Measurements from ENCODE around the gene LY6G6F.
A peak's percentile ranks its signal among the peaks of the same experiment; 100 is the strongest.

The LY6G6F gene

DNA sequence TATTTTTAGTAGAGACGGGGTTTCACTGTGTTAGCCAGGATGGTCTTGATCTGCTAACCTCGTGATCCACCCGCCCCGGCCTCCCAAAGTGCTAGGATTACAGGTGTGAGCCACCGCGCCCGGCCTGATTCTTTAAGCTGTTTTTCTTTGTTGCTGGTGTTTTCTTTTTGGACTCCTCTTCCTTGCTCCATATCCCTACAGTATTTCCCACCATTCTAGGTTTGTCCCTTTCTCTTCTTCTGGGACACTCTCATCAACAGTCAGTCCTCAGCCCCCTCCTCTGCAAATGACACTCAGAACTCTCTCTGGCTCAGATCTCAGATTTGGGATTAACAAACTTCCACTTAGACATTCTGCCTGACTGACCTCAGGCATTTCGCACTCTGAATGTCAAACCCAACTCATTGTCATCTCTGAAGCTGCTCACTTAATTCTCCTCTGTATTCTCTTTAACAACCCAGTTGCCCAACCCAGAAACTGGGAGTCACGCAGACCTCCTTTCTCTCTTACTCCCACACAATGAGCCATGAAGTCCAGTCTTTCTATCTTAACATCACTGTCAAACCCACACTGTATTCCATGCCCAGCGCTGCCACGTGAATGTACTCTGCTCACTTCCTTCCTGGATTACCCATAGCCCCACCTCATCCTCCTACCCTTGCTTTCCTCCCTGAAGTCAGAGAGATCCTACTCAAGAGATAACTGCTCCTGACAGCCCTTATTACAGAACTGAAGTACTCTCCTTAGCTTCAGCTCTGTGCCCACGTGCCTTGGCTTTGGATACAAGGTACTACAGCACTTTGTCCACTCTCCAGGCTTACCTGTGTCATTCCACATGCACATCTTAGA lies 19.1 kb downstream of the LY6G6F start:
- no peak for DNase-seq

DNA sequence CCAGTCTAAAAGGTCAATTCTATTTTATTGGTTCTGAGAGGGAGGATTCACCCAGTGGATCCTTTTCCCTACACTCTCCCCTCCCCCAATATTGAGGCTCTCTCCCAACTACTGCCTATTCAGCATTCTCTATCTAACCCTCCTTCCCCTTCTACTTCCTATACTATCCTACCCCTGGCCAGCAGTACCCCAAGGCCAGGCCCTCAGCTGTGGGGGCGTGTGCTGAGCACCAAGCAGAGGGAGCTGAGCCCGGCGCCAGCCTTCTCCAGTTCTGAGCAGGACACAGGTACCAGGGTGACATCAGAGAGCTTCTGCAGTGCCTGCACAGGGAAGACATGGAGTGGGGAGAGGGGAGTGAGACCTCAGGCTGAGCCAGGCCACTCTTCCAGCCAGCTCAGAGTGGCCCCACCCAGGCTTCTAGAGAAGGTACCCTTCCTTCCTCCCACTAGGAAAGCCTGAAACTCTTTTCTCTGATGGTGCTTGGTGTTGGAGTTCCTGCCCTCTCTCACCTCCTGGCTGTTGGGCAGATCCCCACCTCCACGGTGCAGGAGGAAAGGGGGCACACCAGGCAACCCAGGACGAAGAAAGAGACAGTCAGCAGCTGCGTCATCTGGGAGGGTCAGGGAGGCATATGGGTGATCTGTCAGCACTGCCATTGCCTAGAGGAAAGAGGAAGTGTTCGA lies 20.5 kb downstream of the LY6G6F start:
- no peak for DNase-seq

DNA sequence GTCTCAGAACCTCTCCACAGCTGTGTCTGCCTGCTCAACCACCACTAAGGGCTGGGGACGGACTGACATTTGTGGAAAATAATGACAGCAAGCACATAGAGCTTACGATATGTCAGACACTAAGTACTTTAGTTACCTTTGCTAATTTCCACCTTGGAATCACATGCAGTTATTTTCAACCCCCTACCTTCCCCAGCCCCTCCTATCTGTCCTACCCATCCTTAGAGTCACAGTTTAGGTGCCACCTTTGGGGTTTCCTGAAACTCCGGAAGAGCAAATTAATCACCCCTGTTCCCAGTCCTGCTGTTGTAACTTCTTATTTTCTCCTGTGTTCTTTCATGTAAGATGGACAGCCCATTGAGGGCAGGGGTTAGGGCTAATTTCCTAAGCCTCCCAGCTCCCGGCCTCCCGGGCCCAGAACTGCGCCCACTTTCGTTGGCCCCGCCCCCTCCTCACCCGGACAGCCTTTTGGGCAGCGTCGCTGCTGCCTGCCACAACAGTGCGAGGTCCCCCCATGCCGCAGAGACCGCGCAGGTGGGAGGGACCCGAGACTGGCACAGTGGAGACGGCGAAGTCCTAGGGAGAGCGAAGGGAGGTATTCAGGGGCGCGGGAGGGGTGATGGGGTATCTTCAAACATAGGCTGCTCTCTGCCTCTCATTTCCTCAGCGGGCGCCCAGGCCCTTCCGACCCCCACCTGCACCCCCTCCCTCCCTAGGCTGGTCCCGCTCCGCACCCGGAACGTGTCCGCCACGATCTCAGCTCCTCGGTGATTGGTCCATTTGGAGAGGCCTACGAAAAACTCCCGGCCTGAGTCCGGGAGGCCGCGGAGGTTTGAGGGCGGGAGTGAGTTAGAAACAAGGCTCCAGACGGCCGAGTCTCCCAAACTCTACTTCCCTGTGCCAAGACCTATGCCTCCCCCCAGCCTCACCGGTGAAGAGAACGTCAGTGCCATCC lies 21.3 kb downstream of the LY6G6F start:
- DNase-seq, result no peak

DNA sequence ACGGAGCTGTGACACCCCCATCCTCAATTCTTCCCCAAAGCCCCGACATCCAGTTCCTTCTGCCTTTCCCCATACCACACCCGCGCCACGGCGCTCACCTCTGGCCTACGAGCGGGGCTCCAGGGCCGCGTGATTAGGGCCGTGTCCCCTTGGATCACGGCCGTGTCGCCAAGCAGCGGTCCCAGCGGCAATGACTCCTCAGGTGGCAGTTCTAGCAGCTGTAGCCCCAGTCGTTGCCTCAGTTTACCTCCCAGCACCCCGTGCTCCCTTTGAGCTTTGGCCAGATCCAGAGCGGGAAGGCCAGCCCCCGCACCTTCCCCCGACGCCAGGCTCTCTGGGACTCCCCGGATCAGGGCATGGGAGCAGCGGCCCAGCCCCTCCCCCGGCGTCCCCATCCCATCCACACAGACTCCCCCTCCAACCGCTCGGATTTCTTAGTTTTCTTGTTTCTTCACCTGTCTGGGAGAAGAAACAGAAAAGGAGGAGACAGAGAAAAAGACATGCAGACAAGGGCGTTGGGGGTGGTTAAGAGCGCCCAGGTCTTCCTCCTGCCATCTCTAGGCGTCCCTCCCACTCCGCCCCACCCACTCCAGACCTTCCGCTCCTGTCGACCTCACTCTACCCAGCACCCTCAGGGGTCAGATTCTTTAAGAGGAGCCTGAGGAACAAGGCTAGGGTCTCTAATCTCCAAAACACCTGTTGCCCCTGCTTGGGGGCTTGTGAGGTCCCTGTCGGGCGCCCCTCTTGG lies 22.3 kb downstream of the LY6G6F start, which contains the start of gene DDAH2:
TSS of gene DDAH2 (minus strand) at position 533 of the 748 bp plus-strand sequence. CDS start at position 395, 138 bp downstream.
- no peak for DNase-seq

DNA sequence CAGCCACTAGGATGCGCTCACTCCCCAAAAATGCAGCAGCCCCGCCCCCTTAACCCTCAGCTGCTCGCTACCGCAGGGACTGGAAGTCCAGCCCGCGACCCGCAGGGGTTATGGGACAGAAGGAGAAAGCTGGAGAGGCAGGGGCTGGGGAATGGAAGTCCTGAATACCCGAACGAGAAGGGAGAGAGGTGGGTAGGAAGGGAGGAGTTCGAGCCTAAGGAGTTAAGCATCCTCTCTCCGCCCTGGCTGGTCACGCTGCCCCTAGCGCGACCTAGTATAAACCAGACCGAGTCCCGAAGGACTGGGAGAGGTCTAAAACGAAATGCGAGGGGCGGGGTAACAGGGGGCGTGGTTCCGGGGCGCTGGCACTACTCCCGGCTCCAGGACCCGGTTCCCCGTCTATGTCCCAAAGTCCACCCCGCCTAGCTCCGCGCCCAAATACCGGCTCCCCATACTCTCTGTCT lies 22.9 kb downstream of the LY6G6F start:
- peak; percentile 95 for DNase-seq

DNA sequence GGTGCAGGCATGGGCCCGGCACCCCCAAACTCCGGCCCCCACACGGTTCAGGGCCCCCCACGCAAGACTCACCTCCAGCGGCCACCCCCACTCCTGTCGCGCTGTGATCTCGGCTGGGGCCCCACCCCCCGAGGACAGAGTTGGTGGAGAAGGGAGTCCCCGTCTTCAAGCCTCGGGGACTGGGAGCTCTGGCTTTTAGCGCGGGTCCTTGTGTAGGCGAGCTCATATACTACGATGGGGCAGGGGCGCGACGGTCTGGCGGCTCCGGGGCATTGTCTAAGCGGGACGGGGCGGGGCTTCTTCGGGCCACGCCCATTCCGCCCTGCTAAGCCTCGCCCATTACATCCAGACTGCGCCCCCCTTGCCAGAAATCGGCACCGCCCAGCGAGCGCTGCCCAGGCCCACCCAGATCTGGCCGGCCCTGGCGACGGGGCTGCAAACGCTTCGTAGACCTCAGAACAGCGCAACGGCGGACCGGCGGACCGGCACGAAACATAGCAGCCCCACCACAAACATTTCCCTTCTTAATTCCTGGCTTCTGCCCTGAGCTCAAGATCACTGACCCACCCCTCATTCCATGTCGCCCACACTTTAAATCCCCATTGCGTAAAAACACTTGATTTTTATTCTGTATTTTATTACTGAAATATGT lies 23.4 kb downstream of the LY6G6F start:
- peak; percentile 93 for DNase-seq

DNA sequence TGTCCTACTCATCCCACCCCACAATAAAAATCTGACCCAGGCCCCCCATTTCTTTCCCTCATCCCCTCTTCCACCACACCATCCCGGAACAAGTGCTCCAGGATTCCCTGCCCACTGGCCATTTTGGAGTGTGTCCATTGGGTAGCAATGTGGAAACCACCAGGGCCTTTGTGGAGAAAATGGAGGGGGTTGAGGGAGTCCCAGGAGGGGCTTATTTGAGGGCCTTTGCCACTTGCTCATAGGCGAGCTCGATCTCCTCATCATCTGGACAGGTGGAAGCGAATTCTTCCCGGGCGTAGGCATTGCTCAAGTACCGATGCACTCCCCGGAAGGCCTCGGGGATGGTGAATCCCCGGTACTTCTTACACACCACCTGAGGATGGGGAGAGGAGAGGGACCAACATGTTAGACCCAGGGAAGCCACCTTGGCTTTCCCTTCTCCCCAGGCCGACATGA lies 24.0 kb downstream of the LY6G6F start:
- DNase-seq, result no peak

DNA sequence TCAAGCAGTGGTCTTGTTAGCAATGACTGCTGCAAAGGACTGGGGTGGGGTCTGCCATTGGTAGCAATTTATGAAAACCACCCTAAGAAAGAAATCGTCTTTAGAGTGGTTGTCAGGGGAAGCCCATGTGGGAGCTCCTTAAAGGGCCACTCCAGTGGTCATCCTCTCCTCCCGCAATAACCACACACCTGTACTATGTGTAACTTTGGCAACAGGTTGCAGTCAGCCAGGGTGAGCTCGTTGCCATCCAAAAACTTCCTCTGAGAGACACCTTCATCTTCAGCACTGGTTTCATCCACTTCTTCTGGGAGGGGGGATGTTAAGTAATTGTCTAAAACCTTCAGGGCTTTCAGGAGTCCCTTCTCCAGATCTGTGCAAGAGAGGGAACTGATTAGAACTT lies 25.4 kb downstream of the LY6G6F start:
- no peak for DNase-seq

DNA sequence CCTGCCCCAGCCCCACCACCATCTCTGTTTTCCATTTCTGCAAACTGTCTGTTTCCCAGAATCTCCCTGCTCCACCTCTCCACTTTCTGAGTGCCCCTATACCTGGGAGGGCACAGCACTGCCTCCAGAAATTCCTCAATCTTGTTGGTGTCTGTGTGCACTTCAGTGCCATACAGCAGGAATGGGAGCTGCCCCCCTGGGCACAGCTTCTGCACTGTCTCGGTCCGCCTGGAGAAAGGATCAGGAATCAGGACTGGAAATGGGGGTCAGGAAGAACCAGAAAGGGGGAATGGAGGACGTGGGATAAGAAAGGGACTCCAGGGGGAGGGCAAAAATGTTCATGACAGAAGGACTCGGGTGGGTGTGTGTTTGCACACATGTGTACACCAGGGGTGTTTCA lies 27.1 kb downstream of the LY6G6F start:
- no peak for DNase-seq

DNA sequence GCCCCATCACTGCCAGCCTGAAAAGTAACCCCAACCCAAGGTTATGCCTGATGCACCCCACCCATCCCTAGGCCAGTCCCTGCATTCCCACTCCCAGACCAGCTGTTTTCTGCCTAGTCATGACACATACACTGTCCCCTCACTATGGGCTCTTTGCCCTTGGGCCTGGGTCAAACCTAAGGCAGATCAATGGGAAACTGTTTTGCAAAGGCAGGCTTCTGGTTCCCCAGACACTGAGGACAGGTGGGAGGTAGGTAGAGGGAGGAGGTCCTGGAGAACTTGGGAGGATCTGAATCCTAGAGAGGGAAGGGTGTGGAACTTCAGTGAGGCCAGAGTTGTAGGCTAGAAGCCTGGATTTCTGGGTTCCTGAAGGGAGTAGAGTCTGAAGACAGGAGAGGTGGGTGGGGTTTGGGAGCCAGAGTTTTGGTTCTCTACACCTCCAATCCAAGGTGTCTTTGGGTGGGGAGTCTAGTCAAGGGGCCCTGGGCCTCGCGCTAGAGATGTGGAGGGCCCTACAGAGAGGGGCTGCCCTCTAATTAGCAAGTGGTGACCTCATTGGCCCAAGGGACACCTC lies 27.7 kb downstream of the LY6G6F start:
- DNase-seq, result no peak

DNA sequence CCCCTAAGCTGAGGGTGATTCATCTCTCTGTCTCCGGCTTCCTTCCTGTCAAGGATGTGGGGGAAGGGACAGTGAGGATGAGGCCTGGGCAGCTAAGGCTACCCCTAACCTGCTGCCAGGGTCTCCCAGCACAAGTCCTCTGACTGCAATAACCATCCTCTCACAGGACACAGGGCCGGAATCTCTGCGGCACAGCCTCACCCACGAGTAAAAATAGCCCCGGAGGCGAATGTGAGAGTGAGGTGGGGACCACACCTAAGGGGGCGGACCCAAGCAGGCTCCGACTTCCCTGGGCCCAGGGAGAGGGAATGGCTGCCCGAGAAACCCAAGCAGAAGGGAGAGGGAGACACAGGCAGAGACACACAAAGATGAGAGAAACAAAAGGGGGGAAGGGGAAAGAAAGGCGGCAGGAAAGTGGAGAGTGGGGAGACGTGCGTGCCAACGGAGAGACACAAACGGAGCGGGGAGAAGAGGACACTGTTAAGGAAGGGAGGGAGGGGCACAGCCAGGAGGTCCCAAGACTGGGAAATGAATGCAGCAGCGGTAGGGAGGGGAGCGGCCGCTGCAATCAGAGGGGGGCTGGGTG lies 28.2 kb downstream of the LY6G6F start:
- DNase-seq, result peak; percentile 57

DNA sequence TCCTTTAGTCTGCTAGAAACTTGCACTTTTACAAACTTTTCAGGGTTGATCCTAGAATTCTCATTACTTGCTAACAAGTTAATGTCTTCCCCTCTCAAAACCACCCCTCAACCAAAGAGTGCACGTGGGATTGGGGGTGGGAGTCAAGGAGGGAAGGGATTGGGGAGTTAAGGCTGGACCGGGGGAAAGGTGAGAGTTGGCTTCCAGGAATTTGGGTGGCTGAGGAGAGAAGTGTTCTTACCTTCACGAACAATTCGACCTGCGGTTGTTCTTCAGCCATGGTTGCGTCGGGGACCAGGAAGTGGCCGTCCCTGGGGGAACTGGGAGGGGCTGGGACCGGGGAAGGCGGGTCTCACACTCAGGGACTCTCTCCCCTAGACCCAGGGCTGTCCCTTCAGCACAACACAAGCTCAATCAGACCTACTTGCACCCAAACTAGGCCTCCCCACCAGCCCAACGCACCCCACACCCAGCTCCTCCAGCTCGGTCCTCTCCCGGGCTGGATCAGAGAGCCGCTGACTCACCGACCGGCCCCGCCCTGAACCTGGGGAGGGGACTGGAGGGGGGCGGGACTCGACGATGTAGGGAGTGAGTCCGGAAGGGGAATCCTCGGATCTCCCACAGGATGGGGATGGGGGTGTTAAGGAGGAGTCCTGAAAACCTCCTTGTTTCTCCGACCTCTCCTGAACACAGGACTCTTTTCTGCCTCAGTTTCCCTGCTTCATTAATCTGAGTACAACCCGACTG lies 29.5 kb downstream of the LY6G6F start, which contains the start of gene CLIC1:
TSS of gene CLIC1 (minus strand) at position 510 of the 747 bp plus-strand sequence. CDS start at position 280, 230 bp downstream.
- DNase-seq, result peak; percentile 87

DNA sequence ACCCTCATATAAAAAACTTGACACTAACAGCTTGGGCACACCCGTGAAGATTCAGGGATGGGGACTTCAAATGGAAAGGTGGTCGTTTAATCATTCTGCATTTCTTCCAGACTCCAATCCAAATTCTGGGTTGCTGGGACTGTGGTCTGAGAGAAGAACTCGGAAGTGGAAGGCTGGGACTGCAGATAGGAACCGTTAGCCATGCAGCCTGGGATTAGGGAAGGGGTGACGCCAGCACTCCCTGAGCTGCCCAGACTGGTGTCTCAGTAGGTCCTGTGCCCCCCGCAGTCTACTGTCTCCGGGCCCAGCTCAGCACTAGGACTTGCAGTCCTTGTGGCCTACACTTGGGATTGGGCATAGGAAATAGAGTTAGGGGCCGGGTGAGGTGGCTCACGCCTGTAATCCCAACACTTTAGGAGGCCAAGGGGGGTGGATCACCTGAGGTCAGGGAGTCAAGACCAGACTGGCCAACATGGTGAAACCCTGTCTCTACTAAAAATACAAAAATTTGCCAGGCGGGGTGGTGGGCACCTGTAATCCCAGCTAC lies 30.2 kb downstream of the LY6G6F start:
- peak; percentile 45 for DNase-seq

DNA sequence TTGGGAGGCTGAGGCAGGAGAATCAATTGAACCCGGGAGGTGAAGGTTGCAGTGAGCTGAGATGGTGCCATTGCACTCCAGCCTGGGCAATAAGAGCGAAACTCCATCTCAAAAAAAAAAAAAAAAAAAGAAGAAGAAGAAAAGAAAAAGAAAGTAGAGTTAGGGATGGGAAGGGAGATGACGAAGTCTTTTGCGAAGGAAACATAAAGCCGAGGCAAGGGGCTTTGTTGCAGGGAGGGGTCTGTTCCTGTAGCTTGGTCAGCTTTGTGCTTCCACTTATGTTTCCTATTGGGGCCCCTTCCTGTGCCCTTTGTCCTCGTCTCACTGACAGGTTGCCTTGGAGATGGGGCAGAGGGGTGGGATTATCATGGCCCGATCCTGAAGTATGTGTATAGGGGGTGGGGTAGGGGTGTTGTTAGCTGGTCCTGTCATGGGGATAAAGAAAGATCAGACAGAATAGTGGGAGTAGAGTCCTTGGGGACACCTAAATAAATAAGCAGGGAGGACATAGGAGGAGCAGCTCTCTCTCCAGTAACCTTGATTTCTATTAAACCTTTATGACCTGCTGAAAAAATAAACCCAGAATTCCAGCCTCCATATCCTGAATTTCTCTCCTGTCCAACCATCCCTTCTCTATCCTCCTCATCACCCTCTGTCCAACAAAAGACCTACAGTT lies 30.8 kb downstream of the LY6G6F start:
- peak; percentile 64 for DNase-seq

DNA sequence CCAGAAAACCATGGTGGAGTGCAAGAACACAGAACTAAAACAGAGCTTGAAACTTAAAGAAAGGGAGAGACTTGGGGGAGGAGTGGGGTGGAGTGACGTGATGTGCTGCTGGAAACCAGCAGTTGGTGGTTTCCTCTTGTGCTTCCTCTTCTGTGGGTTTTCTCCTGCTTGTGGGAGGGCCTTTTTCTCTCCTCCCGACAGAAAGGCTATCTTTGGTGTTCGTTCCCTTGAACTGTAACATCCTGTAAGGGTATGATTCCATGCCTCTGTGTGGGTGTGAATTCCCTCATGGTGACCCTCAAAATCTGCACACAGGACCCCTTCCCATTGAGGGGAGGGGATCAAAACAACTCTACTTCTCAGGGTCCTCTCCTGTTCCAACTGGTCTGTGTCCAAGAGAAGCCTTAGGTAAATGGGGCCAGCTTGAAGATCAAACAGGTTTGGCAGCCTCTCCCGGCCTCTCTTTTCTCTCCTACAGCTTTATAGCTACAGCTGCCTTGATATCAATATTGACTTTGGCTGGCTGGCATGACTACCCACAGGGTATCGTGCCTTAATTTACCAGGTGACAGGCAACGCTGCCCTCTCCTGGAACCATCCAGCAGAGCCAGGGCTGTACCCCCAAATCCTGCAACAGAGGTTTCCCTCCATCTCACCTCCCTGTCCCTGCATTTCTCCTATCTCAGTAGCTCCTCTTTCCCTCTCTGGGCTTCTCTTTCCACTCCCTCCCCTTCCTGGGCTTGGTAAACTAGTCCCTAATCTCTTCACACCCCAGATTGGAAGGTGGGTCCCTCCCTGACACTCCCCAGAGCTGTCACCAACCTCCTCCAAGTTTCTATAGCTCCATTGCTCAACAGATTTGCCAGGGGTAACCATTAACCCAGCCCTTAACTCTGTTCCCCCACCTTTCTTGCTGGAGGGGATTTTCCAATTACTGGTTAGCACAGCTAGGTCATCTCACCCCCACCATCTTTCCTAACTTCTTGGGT lies 31.6 kb downstream of the LY6G6F start:
- DNase-seq, result peak; percentile 34

DNA sequence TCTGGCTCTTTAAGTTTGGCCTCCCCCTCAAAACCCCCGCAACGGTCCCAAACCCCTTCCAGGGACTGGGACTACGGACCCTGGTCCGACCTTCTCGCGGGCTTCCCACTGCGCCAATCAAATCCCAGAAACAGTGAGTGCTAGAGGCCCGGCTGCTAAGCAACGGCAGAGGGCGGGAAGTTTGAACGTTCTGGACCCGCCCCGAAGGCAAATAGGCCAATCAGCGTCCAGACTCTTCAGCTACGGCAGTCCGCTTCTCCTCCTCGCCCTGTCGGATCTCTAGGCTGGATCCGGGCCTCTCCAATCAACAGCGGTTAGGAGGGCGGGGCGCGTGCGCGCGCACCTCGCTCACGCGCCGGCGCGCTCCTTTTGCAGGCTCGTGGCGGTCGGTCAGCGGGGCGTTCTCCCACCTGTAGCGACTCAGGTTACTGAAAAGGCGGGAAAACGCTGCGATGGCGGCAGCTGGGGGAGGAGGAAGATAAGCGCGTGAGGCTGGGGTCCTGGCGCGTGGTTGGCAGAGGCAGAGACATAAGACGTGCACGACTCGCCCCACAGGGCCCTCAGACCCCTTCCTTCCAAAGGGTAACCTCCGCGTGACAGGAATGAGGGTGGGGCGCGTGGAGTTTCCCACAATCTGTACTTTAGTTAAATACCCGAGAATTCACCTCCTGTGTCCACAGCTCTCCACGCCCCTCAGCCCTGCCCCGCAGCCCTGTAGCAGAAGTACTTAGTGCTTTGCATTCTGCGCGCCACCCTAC lies 33.2 kb downstream of the LY6G6F start, which contains the start of gene MSH5:
TSS of gene MSH5 (plus strand) at position 367 of the 758 bp plus-strand sequence. CDS start 462 bp downstream, outside the sequence.
- DNase-seq, result peak; percentile 100
